ENCODE results near the gene ZEB1. TPM values are rescaled to one million over a fixed set of nuclear protein-coding genes. Genes with fewer than 3 reads are reported as not detected.

The ZEB1 gene
- total RNA-seq, 4 donors from 2014 or later: 124 to 189 (median 154) TPM

DNA sequence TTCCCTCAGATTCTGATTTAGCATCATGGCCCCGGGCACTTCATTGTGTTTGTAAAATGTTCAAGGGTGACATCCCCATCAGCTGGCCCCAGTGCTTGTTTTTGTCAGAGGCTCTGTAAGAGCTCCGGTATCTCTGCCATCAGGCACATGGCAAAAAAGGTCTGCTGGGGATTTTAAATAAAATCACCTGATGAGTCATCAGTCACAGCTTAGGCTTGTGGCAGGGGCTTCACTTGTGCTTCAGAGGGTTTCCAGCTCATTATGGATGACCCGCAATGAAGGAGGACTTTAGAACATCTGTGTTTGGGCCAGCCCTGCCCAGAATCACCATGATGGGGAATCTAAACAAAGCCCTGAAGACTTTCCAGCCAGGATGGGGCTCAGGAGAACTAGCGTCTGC, 259.9 kb downstream of the ZEB1 start:
- no peak for DNase-seq (ENCODE audit: extremely low spot score)
- Histone ChIP-seq H3K4me1 (peaks cover 22 to 28% (median 25%) of the 10 kb centered on the region in 4 donors), H3K27ac (replicated peaks in 1 of 4) (no peak overlapping the region), H3K27me3 (no peaks in the 10 kb centered on the region), H3K4me3 (no peak overlapping the region), H3K9me3 (peaks cover 0 to 9% (median 4%) of the 10 kb centered on the region in 4 donors), H3K36me3 (no peaks in the 10 kb centered on the region)
- TF ChIP-seq POLR2AphosphoS5 (IDR thresholded peaks at IDR 0.05) (no peak), EP300 (IDR thresholded peaks at IDR 0.05) (no peak), POLR2A (IDR thresholded peaks at IDR 0.05; ENCODE audit: low read depth) (no peak)
- TF ChIP-seq, protein P1, sequence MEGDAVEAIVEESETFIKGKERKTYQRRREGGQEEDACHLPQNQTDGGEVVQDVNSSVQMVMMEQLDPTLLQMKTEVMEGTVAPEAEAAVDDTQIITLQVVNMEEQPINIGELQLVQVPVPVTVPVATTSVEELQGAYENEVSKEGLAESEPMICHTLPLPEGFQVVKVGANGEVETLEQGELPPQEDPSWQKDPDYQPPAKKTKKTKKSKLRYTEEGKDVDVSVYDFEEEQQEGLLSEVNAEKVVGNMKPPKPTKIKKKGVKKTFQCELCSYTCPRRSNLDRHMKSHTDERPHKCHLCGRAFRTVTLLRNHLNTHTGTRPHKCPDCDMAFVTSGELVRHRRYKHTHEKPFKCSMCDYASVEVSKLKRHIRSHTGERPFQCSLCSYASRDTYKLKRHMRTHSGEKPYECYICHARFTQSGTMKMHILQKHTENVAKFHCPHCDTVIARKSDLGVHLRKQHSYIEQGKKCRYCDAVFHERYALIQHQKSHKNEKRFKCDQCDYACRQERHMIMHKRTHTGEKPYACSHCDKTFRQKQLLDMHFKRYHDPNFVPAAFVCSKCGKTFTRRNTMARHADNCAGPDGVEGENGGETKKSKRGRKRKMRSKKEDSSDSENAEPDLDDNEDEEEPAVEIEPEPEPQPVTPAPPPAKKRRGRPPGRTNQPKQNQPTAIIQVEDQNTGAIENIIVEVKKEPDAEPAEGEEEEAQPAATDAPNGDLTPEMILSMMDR (IDR thresholded peaks at IDR 0.05): no peak
- intact Hi-C loops (cut with DNase I): no loop called here
- 97% methylated on average over 4 of the region's 4 CpGs for WGBS

Small RNAs within 50 kb of the gene (small RNA-seq; reads per million reads assigned to genes)
- 0 reads per million in 3 donors for gene SPTLC1P1

Data from esophagus muscularis mucosa (tissue), 4 donors.